Hepatocyte (in vitro differentiated cells): ENCODE results near the gene TOB2. TPM values are rescaled to one million over a fixed set of nuclear protein-coding genes. Genes with fewer than 3 reads are reported as not detected.

Experiments used
- DNase-seq: peaks from one replicate; pipeline ENCODE4 v3.0.0-alpha.2; 2016; ENCODE audit warnings: low spot score
- H2AFZ ChIP-seq: fragments of 200-600 bp; sonication (generic); 2 replicates; pipeline ENCODE4 v1.6.0; 2016; ENCODE audit warnings: antibody characterized with exemption, mild to moderate bottlenecking
- H3K27ac ChIP-seq: fragments of 200-600 bp; sonication (generic); 2 replicates; pipeline ENCODE4 v1.5.1; 2016; ENCODE audit warnings: mild to moderate bottlenecking
- H3K27me3 ChIP-seq: fragments of 200-600 bp; sonication (generic); 2 replicates; pipeline ENCODE4 v1.6.1; 2016
- H3K36me3 ChIP-seq: fragments of 200-600 bp; sonication (generic); replicated peaks from 2 replicates; pipeline ENCODE4 v1.5.1; 2016; ENCODE audit warnings: low read depth; ENCODE audit not compliant: insufficient read depth
- H3K4me1 ChIP-seq: fragments of 200-600 bp; sonication (generic); 2 replicates; pipeline ENCODE4 v1.5.1; 2016; ENCODE audit warnings: mild to moderate bottlenecking, moderate library complexity; ENCODE audit not compliant: insufficient read depth
- H3K4me2 ChIP-seq: fragments of 200-600 bp; sonication (generic); 2 replicates; pipeline ENCODE4 v1.6.0; 2016
- H3K4me3 ChIP-seq: fragments of 200-600 bp; sonication (generic); 2 replicates; pipeline ENCODE4 v1.5.1; 2016; ENCODE audit warnings: mild to moderate bottlenecking
- H3K79me2 ChIP-seq: fragments of 200-600 bp; sonication (generic); 2 replicates; pipeline ENCODE4 v1.6.0; 2017; ENCODE audit warnings: mild to moderate bottlenecking
- H3K9me2 ChIP-seq: fragments of 200-600 bp; sonication (generic); replicated peaks from 2 replicates; pipeline ENCODE4 v1.6.0; 2017; ENCODE audit warnings: mild to moderate bottlenecking; ENCODE audit not compliant: insufficient read depth
- H3K9me3 ChIP-seq: fragments of 200-600 bp; sonication (generic); 2 replicates; pipeline ENCODE4 v1.5.1; 2016; ENCODE audit warnings: low read depth, mild to moderate bottlenecking
- H4K20me1 ChIP-seq: fragments of 200-600 bp; sonication (generic); 2 replicates; pipeline ENCODE4 v1.6.0; 2016; ENCODE audit warnings: mild to moderate bottlenecking; ENCODE audit not compliant: insufficient read depth, poor library complexity, severe bottlenecking
- EZH2 ChIP-seq: fragments of 200-600 bp; sonication (generic); IDR thresholded peaks from 2 replicates; pipeline ENCODE4 v1.6.1; 2016; ENCODE audit warnings: antibody characterized with exemption, mild to moderate bottlenecking, borderline replicate concordance
- EZH2phosphoT487 ChIP-seq: fragments of 200-600 bp; sonication (generic); IDR thresholded peaks from one replicate; pipeline ENCODE4 v1.6.1; 2018; ENCODE audit warnings: antibody characterized with exemption, mild to moderate bottlenecking, low read depth, moderate library complexity; ENCODE audit not compliant: unreplicated experiment, severe bottlenecking
- WGBS: methylation state at CpG from one replicate; pipeline ENCODE4 v1.1.6; 2016; ENCODE audit warnings: low lambda C conversion rate; ENCODE audit errors: missing lambda C conversion rate; 5-methylcytosine and 5-hydroxymethylcytosine counted together
- polyA plus RNA-seq: library from polyadenylated mRNA; unstranded; fragments of >200 nt; fragmentation: Nextera tagmentation; extraction: Ambion mirVana; gene quantifications from 2 replicates; pipeline ENCODE4 v1.2.1, GENCODE V29; 2016
- total RNA-seq: library from RNA; depleted of rRNA; stranded (reverse); fragments of >200 nt; gene quantifications from 2 replicates; pipeline ENCODE4 v1.2.3, GENCODE V29; 2014
- TF ChIP-seq, protein P1 (sequence below): fragments of 200-600 bp; sonication (generic); IDR thresholded peaks from 2 replicates; pipeline ENCODE4 v1.5.1; 2016; ENCODE audit warnings: antibody characterized with exemption, mild to moderate bottlenecking; ENCODE audit not compliant: poor library complexity

The TOB2 gene
- total and polyA plus RNA-seq, 2 experiments from 2014 or later = 37.8 to 38.5 TPM

DNA sequence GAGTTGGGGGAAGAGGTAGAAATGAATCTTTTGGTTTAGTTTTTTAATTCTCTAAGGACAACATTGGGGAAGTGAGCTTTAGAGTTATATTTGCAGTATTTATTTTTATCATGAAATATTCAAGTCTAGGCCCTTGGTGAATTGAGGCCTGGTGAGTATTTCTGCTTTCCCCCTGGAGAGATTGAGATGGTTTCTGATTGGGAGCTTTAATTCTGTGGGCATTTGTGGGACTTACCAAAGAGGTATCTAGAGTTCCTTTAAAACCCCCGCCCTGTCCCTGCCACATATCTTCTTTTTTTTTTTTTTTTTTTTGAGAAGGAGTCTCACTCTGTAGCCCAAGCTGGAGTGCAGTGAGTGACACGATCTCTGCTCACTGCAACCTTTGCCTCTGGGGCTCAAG lies 31.9 kb upstream of the TOB2 start:
- no peak for DNase-seq
- Histone ChIP-seq H3K9me3 (no peaks in the 10 kb centered on the region), H3K79me2 (peaks cover 97% of the 10 kb centered on the region), H3K36me3 (no peaks in the 10 kb centered on the region), H3K4me1 (peaks cover 34% of the 10 kb centered on the region), H3K4me3 (no peak overlapping the region), H3K9me2 (no peaks in the 10 kb centered on the region), H3K27ac (peak overlapping the region; percentile 78), H3K27me3 (no peaks in the 10 kb centered on the region), H3K4me2 (no peak overlapping the region), H2AFZ (no peak overlapping the region), H4K20me1 (peaks cover 49% of the 10 kb centered on the region)
- TF ChIP-seq, protein P1, sequence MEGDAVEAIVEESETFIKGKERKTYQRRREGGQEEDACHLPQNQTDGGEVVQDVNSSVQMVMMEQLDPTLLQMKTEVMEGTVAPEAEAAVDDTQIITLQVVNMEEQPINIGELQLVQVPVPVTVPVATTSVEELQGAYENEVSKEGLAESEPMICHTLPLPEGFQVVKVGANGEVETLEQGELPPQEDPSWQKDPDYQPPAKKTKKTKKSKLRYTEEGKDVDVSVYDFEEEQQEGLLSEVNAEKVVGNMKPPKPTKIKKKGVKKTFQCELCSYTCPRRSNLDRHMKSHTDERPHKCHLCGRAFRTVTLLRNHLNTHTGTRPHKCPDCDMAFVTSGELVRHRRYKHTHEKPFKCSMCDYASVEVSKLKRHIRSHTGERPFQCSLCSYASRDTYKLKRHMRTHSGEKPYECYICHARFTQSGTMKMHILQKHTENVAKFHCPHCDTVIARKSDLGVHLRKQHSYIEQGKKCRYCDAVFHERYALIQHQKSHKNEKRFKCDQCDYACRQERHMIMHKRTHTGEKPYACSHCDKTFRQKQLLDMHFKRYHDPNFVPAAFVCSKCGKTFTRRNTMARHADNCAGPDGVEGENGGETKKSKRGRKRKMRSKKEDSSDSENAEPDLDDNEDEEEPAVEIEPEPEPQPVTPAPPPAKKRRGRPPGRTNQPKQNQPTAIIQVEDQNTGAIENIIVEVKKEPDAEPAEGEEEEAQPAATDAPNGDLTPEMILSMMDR = no peak
- no peak for TF ChIP-seq EZH2
- no peak for TF ChIP-seq EZH2phosphoT487
- WGBS = 93% methylated on average over 2 of the region's 2 CpGs

DNA sequence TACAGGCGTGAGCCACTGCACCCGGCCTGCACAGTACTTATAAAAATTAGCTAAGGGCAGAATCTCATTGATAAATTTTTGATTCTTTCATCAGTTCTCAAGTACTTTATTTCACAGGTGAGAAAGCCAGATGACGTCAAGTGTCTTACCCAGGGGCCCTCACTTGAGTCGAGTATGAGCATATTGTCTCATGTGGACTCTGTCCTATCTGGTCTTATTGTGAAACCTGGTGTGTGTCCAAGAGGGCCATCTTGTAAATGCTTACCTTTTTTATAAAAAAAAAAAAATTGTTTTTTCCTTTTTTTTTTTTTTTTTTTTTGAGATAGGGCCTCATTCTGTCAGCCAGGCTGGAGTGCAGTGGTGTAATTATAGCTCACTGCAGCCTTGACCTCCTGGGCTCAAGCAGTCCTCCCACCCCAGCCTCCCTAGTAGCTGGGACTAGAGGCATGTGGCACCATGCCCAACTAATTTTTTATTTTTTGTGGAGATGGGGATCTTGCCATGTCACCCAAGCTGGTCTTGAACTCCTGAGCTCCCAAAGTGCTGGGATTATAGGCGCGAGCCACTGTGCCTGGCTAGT lies 28.4 kb upstream of the TOB2 start:
- H4K20me1 ChIP-seq = peaks cover 19% of the 10 kb centered on the region
- peaks cover 30% of the 10 kb centered on the region for H3K4me1 ChIP-seq

DNA sequence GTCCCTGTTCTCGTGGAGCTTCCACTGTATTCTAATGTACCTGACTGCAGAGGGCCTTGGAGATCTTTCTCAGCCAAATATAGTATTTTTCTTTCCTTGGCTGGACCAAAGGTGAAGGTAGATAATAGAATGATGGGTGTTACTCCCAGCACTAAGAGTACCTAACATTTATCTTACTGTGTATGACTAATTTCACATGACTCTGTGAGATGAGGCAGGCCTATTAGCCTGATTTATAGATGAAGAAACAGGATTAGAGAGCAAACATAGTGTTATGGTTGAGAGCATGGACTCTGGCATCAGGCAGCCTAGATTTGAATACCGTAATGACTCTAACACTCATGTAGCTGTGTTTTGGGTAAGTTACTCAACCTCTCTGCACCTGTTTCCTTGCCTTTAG lies 25.0 kb upstream of the TOB2 start:
- Histone ChIP-seq H4K20me1 (no peaks in the 10 kb centered on the region), H3K36me3 (no peaks in the 10 kb centered on the region), H3K4me3 (no peak overlapping the region), H3K27ac (peak overlapping the region; percentile 90), H3K27me3 (no peaks in the 10 kb centered on the region), H3K9me2 (no peaks in the 10 kb centered on the region), H2AFZ (no peak overlapping the region), H3K9me3 (no peaks in the 10 kb centered on the region), H3K4me1 (peaks cover 20% of the 10 kb centered on the region), H3K4me2 (peak overlapping the region; percentile 87), H3K79me2 (peaks cover 89% of the 10 kb centered on the region)
- peak; percentile 52 for DNase-seq
- 78% methylated on average over 2 of the region's 2 CpGs for WGBS
- TF ChIP-seq EZH2phosphoT487 (no peak), EZH2 (no peak)
- TF ChIP-seq, protein P1 = no peak

More for the DNA sequence above, 28.4 kb upstream of the TOB2 start:
- Histone ChIP-seq H3K36me3 (no peaks in the 10 kb centered on the region), H3K4me3 (no peak overlapping the region), H3K27ac (peak overlapping the region; percentile 78), H2AFZ (no peak overlapping the region), H3K9me3 (no peaks in the 10 kb centered on the region), H3K79me2 (peaks cover 97% of the 10 kb centered on the region), H3K4me2 (peak overlapping the region; percentile 20), H3K9me2 (no peaks in the 10 kb centered on the region), H3K27me3 (no peaks in the 10 kb centered on the region)
- WGBS = 94% methylated on average over 6 of the region's 6 CpGs
- peak; percentile 32 for DNase-seq
- TF ChIP-seq EZH2 (no peak), EZH2phosphoT487 (no peak)
- TF ChIP-seq, protein P1 = no peak
